DND-41 (cell line): ENCODE results near the gene ZIC1.

Experiments
- ATAC-seq: fragments of 200-7000 bp; cut with Tn5 transposase; 3 replicates; pipeline ENCODE4 v1.9.1; 2021; ENCODE audit warnings: low read depth; ENCODE audit not compliant: insufficient read depth
- DNase-seq: peaks from one replicate; pipeline ENCODE4 v3.0.0-alpha.2; 2020
- H2AFZ ChIP-seq: 2 replicates; pipeline ENCODE4 v1.6.0; 2012; ENCODE audit warnings: low read depth, low read length
- H3K27ac ChIP-seq: 2 replicates; pipeline ENCODE4 v1.5.1; 2012; ENCODE audit warnings: low read length, inconsistent platforms
- H3K27me3 ChIP-seq: fragments of 200-600 bp; sonication (generic); 2 replicates; pipeline ENCODE4 v1.6.0; 2012; ENCODE audit warnings: low read length, mild to moderate bottlenecking, inconsistent platforms; ENCODE audit not compliant: insufficient read depth, poor library complexity
- H3K36me3 ChIP-seq: 2 replicates; pipeline ENCODE4 v1.5.1; 2012; ENCODE audit warnings: low read length, inconsistent platforms; ENCODE audit not compliant: insufficient read depth
- H3K4me1 ChIP-seq: 2 replicates; pipeline ENCODE4 v1.5.1; 2012; ENCODE audit warnings: mild to moderate bottlenecking, low read length; ENCODE audit not compliant: insufficient read depth
- H3K4me2 ChIP-seq: 2 replicates; pipeline ENCODE4 v1.6.0; 2012; ENCODE audit warnings: mild to moderate bottlenecking, moderate library complexity, low read length, inconsistent platforms; ENCODE audit not compliant: insufficient read depth
- H3K4me3 ChIP-seq, 2 experiments: fragments of 200-600 bp in 1 of 2; shearing (Covaris generic) in 1 of 2; 2 replicates each; pipeline ENCODE4 v1.5.1; 2012 to 2016; ENCODE audit warnings: inconsistent platforms in 2 of 2, low read length in 2 of 2, mild to moderate bottlenecking in 2 of 2, low read depth in 1 of 2, moderate library complexity in 1 of 2
- H3K79me2 ChIP-seq: 2 replicates; pipeline ENCODE4 v1.6.0; 2012; ENCODE audit warnings: low read length, inconsistent platforms; ENCODE audit not compliant: insufficient read depth
- H3K9ac ChIP-seq: 2 replicates; pipeline ENCODE4 v1.6.0; 2012; ENCODE audit warnings: low read depth, mild to moderate bottlenecking, inconsistent platforms, low read length, moderate library complexity
- H3K9me3 ChIP-seq: 2 replicates; pipeline ENCODE4 v1.5.1; 2012; ENCODE audit warnings: low read length, moderate library complexity, mild to moderate bottlenecking, inconsistent platforms; ENCODE audit not compliant: insufficient read depth, severe bottlenecking
- H4K20me1 ChIP-seq: 2 replicates; pipeline ENCODE4 v1.6.0; 2012; ENCODE audit warnings: low read length; ENCODE audit not compliant: insufficient read depth
- EZH2 ChIP-seq: IDR thresholded peaks from 3 replicates; pipeline ENCODE4 v1.6.1; 2012; ENCODE audit warnings: borderline replicate concordance, low read depth, mild to moderate bottlenecking, moderate library complexity, low read length, inconsistent platforms; ENCODE audit not compliant: severe bottlenecking
- TF ChIP-seq, protein P1 (sequence below): IDR thresholded peaks from 2 replicates; pipeline ENCODE4 v1.5.1; 2012; ENCODE audit warnings: borderline replicate concordance, low read length, moderate library complexity, mild to moderate bottlenecking; ENCODE audit not compliant: poor library complexity, severe bottlenecking; ENCODE audit errors: extremely low read depth

ZIC1 gene

DNA sequence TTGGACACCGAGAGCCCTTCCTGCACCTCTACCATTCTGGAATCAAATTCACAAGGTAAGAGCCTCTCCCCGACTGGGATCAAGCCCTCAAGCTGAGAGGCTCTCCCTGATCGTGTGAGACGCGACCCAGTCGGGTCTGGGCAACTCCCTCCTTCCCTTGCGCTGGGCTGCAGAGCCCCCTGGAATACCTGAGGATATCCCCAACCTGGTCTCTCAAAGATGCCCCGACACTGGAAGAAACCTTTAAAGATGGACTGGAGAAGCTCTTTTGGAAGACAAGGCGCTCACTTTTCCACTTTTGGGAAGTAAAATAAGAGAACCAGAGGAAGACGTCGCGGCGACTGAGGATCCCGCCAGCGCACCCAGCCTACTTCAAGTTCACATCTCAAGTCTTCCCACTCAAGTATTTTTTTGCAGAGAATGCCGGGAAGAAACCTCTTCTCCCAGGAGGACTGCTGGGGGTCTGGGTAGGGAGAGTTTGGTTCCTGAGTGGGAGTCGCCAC lies 36.6 kb upstream of the ZIC1 start:
- H3K9ac ChIP-seq: no peak overlapping the region
- no peak overlapping the region for H2AFZ ChIP-seq
- no peak overlapping the region for H3K4me2 ChIP-seq
- no peaks in the 10 kb centered on the region for H3K4me1 ChIP-seq
- no peak overlapping the region for H3K4me3 ChIP-seq
- no peaks in the 10 kb centered on the region for H3K9me3 ChIP-seq
- DNase-seq (no peak), ATAC-seq (no peak)
- no peaks in the 10 kb centered on the region for H4K20me1 ChIP-seq
- no peaks in the 10 kb centered on the region for H3K27me3 ChIP-seq
- no peaks in the 10 kb centered on the region for H3K79me2 ChIP-seq
- no peaks in the 10 kb centered on the region for H3K36me3 ChIP-seq
- no peak overlapping the region for H3K27ac ChIP-seq
- TF ChIP-seq, protein P1, sequence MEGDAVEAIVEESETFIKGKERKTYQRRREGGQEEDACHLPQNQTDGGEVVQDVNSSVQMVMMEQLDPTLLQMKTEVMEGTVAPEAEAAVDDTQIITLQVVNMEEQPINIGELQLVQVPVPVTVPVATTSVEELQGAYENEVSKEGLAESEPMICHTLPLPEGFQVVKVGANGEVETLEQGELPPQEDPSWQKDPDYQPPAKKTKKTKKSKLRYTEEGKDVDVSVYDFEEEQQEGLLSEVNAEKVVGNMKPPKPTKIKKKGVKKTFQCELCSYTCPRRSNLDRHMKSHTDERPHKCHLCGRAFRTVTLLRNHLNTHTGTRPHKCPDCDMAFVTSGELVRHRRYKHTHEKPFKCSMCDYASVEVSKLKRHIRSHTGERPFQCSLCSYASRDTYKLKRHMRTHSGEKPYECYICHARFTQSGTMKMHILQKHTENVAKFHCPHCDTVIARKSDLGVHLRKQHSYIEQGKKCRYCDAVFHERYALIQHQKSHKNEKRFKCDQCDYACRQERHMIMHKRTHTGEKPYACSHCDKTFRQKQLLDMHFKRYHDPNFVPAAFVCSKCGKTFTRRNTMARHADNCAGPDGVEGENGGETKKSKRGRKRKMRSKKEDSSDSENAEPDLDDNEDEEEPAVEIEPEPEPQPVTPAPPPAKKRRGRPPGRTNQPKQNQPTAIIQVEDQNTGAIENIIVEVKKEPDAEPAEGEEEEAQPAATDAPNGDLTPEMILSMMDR: no peak
- TF ChIP-seq EZH2: no peak

DNA sequence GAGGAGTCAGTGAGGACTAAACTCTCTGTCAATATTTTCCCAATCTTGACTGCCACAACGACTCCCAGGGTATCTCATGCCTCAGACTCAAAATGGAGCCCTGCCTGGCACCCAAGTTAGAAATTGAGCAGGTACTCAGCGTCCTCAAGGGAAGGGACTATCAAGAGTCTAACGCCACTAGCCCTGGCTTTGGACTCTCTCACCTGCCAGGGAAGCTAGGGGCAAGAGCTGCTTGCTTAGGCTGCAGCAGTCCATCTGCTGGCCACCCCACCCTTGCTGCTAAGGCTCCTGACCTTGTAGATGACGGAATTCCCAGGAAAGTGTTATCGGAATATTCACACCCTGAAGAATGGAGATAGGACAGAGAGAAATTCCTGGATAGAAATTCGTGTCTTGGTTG lies 35.9 kb upstream of the ZIC1 start:
- ATAC-seq (no peak), DNase-seq (no peak)
- H3K4me1 ChIP-seq: no peaks in the 10 kb centered on the region
- H3K27ac ChIP-seq: no peak overlapping the region
- no peak overlapping the region for H3K4me3 ChIP-seq
- H4K20me1 ChIP-seq: no peaks in the 10 kb centered on the region
- no peaks in the 10 kb centered on the region for H3K27me3 ChIP-seq
- no peaks in the 10 kb centered on the region for H3K9me3 ChIP-seq
- H3K4me2 ChIP-seq: no peak overlapping the region
- H2AFZ ChIP-seq: no peak overlapping the region
- H3K79me2 ChIP-seq: no peaks in the 10 kb centered on the region
- no peak for TF ChIP-seq EZH2
- TF ChIP-seq, protein P1: no peak
- no peaks in the 10 kb centered on the region for H3K36me3 ChIP-seq
- H3K9ac ChIP-seq: no peak overlapping the region

DNA sequence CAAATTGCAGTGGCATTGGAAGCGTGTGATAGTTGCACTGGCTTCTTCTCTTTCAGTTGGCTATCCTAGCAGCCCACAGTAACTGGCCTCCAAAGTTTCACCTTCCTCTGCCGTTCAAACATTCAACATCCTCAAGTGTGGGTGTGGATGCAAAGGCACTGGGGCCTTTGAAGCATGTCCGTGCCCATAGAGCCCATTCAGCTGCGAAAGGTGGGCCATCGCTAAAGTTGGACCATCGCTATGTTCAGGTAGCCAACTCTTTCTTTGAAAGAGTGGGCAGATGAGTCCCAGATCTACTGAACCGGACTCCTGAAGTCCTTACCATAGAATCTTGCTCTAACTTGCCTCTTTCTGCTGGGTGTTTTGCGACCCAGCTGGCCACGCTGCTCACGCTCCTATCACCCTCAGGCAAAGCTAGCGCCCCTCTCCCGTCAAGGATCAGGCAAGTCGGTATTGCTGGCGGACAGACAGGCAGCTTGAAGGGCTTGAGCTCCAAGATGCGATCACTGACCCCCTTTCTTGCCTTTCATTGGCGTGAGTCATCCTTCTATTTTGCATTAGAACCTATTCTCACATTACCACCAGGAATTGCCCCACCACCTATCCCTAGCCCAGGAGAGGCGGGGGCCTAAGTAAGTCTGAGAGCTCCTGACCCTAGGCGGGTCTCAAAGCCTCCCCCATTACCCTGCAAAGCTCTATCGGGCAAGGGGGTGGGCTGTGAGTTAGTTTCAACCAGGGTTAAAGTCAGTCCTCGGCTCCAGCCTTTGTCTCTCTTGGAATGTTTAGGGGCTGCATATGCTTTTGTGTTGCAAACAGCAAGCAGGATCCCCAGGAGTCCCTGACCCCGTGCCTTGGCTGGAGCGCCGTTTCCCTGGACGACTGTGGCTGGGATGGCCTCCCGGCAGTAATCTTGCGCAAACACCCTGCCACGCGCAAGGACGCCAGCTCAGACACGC lies 31.5 kb upstream of the ZIC1 start:
- no peaks in the 10 kb centered on the region for H3K4me1 ChIP-seq
- H3K9me3 ChIP-seq: no peaks in the 10 kb centered on the region
- no peaks in the 10 kb centered on the region for H3K27me3 ChIP-seq
- no peak overlapping the region for H3K4me3 ChIP-seq
- no peaks in the 10 kb centered on the region for H3K79me2 ChIP-seq
- TF ChIP-seq, protein P1: no peak
- no peaks in the 10 kb centered on the region for H3K36me3 ChIP-seq
- ATAC-seq: no peak
- no peak overlapping the region for H3K4me2 ChIP-seq
- H3K9ac ChIP-seq: no peak overlapping the region
- H2AFZ ChIP-seq: no peak overlapping the region
- DNase-seq: no peak
- H4K20me1 ChIP-seq: no peaks in the 10 kb centered on the region
- no peak overlapping the region for H3K27ac ChIP-seq
